Activated T-cell treated with anti-CD3 and anti-CD28 coated beads, Interleukin-2, amount 50 U/mL, for 4 hours (primary cell): ENCODE results near the gene CLEC16A. TPM values are rescaled to one million over a fixed set of nuclear protein-coding genes. Genes with fewer than 3 reads are reported as not detected.

Experiments used
- ATAC-seq, 2 donors: fragments of 200-7000 bp; cut with Tn5 transposase; one replicate each; pipeline ENCODE4 v1.10.0; 2021
- DNase-seq: peaks from one replicate; pipeline ENCODE4 v3.0.0-alpha.2; 2020
- H3K27me3 Mint-ChIP-seq: one replicate; pipeline ENCODE4 v1.8.0; 2021; ENCODE audit warnings: low read depth, mixed read lengths
- H3K36me3 Mint-ChIP-seq: one replicate; pipeline ENCODE4 v1.8.0; 2022; ENCODE audit warnings: mixed read lengths; ENCODE audit not compliant: insufficient read depth
- H3K4me1 Mint-ChIP-seq: one replicate; pipeline ENCODE4 v1.8.0; 2021; ENCODE audit warnings: low read depth, mixed read lengths
- H3K4me3 Mint-ChIP-seq: one replicate; pipeline ENCODE4 v1.8.0; 2021; ENCODE audit warnings: mild to moderate bottlenecking, moderate library complexity, mixed read lengths
- H3K9me3 Mint-ChIP-seq: one replicate; pipeline ENCODE4 v1.8.0; 2021; ENCODE audit warnings: mixed read lengths
- total RNA-seq, 3 donors: library from RNA; stranded (reverse); gene quantifications; one replicate each; pipeline ENCODE4 v1.2.1, GENCODE V29; 2021

Gene CLEC16A
- total RNA-seq, 3 donors from 2014 or later = 25.2 to 26.4 (median 26.3) TPM

- no peak for ATAC-seq
- Mint-ChIP-seq H3K4me1 (peaks cover 4% of the 10 kb centered on the region), H3K27me3 (no peaks in the 10 kb centered on the region), H3K9me3 (no peaks in the 10 kb centered on the region), H3K36me3 (no peaks in the 10 kb centered on the region), H3K4me3 (no peak overlapping the region)
- DNase-seq = no peak
These were observed 244.7 kb downstream of the CLEC16A start for GRCh38 chr16:11188801-11189740.

GRCh38 chr16:11190588-11191560 lies 246.5 kb downstream of the CLEC16A start:
- Mint-ChIP-seq H3K9me3 (no peaks in the 10 kb centered on the region), H3K36me3 (no peaks in the 10 kb centered on the region), H3K4me3 (no peak overlapping the region), H3K4me1 (peaks cover 7% of the 10 kb centered on the region), H3K27me3 (no peaks in the 10 kb centered on the region)
- no peak for DNase-seq
- ATAC-seq = peak; percentile 79 to 87

GRCh38 chr16:11191665-11192064 lies 247.3 kb downstream of the CLEC16A start:
- Mint-ChIP-seq H3K4me3 (no peak overlapping the region), H3K27me3 (no peaks in the 10 kb centered on the region), H3K4me1 (peaks cover 7% of the 10 kb centered on the region), H3K36me3 (no peaks in the 10 kb centered on the region), H3K9me3 (no peaks in the 10 kb centered on the region)
- no peak for ATAC-seq
- no peak for DNase-seq

GRCh38 chr16:11193494-11193893 lies 249.1 kb downstream of the CLEC16A start:
- H3K4me3 Mint-ChIP-seq = no peak overlapping the region
- ATAC-seq (no peak), DNase-seq (no peak)
- peaks cover 10% of the 10 kb centered on the region for H3K4me1 Mint-ChIP-seq
- H3K27me3 Mint-ChIP-seq = no peaks in the 10 kb centered on the region
- H3K36me3 Mint-ChIP-seq = no peaks in the 10 kb centered on the region
- no peaks in the 10 kb centered on the region for H3K9me3 Mint-ChIP-seq

GRCh38 chr16:11194913-11195312 lies 250.5 kb downstream of the CLEC16A start:
- H3K4me1 Mint-ChIP-seq = peaks cover 13% of the 10 kb centered on the region
- no peaks in the 10 kb centered on the region for H3K36me3 Mint-ChIP-seq
- no peaks in the 10 kb centered on the region for H3K27me3 Mint-ChIP-seq
- no peaks in the 10 kb centered on the region for H3K9me3 Mint-ChIP-seq
- H3K4me3 Mint-ChIP-seq = no peak overlapping the region
- no peak for DNase-seq
- ATAC-seq = no peak

GRCh38 chr16:11196286-11196828 lies 252.0 kb downstream of the CLEC16A start:
- Mint-ChIP-seq H3K36me3 (no peaks in the 10 kb centered on the region), H3K27me3 (no peaks in the 10 kb centered on the region), H3K9me3 (no peaks in the 10 kb centered on the region), H3K4me3 (no peak overlapping the region), H3K4me1 (peaks cover 10% of the 10 kb centered on the region)
- ATAC-seq = no peak
- DNase-seq = no peak

- DNase-seq (no peak), ATAC-seq (no peak)
- no peaks in the 10 kb centered on the region for H3K27me3 Mint-ChIP-seq
- no peaks in the 10 kb centered on the region for H3K36me3 Mint-ChIP-seq
- no peaks in the 10 kb centered on the region for H3K9me3 Mint-ChIP-seq
- no peak overlapping the region for H3K4me3 Mint-ChIP-seq
- H3K4me1 Mint-ChIP-seq = peaks cover 12% of the 10 kb centered on the region
These were observed 254.0 kb downstream of the CLEC16A start for GRCh38 chr16:11198375-11198774.

- H3K4me3 Mint-ChIP-seq = no peak overlapping the region
- H3K36me3 Mint-ChIP-seq = no peaks in the 10 kb centered on the region
- no peaks in the 10 kb centered on the region for H3K9me3 Mint-ChIP-seq
- no peak for DNase-seq
- ATAC-seq = no peak
- H3K4me1 Mint-ChIP-seq = peaks cover 12% of the 10 kb centered on the region
- H3K27me3 Mint-ChIP-seq = no peaks in the 10 kb centered on the region
These were observed 254.5 kb downstream of the CLEC16A start for GRCh38 chr16:11198828-11199227.

GRCh38 chr16:11200592-11200991 lies 256.2 kb downstream of the CLEC16A start:
- H3K4me1 Mint-ChIP-seq = peaks cover 9% of the 10 kb centered on the region
- no peaks in the 10 kb centered on the region for H3K27me3 Mint-ChIP-seq
- DNase-seq = no peak
- no peak for ATAC-seq
- no peak overlapping the region for H3K4me3 Mint-ChIP-seq
- H3K9me3 Mint-ChIP-seq = no peaks in the 10 kb centered on the region
- no peaks in the 10 kb centered on the region for H3K36me3 Mint-ChIP-seq

GRCh38 chr16:11201498-11202259 lies 257.3 kb downstream of the CLEC16A start:
- no peaks in the 10 kb centered on the region for H3K9me3 Mint-ChIP-seq
- H3K4me1 Mint-ChIP-seq = peaks cover 14% of the 10 kb centered on the region
- no peaks in the 10 kb centered on the region for H3K27me3 Mint-ChIP-seq
- ATAC-seq = no peak
- no peak for DNase-seq
- H3K4me3 Mint-ChIP-seq = no peak overlapping the region
- H3K36me3 Mint-ChIP-seq = no peaks in the 10 kb centered on the region

- no peaks in the 10 kb centered on the region for H3K27me3 Mint-ChIP-seq
- no peaks in the 10 kb centered on the region for H3K9me3 Mint-ChIP-seq
- ATAC-seq (no peak), DNase-seq (no peak)
- no peaks in the 10 kb centered on the region for H3K36me3 Mint-ChIP-seq
- no peak overlapping the region for H3K4me3 Mint-ChIP-seq
- H3K4me1 Mint-ChIP-seq = peaks cover 21% of the 10 kb centered on the region
These were observed 258.1 kb downstream of the CLEC16A start for GRCh38 chr16:11202260-11203091.

- DNase-seq (no peak), ATAC-seq (no peak)
- H3K4me1 Mint-ChIP-seq = peaks cover 18% of the 10 kb centered on the region
- H3K9me3 Mint-ChIP-seq = no peaks in the 10 kb centered on the region
- H3K27me3 Mint-ChIP-seq = no peaks in the 10 kb centered on the region
- no peak overlapping the region for H3K4me3 Mint-ChIP-seq
- H3K36me3 Mint-ChIP-seq = no peaks in the 10 kb centered on the region
These were observed 258.8 kb downstream of the CLEC16A start for GRCh38 chr16:11203111-11203623.

GRCh38 chr16:11204513-11205047 lies 260.2 kb downstream of the CLEC16A start:
- no peak for ATAC-seq

More at GRCh38 chr16:11204513-11205047, 260.2 kb downstream of the CLEC16A start:
- H3K4me1 Mint-ChIP-seq = peaks cover 15% of the 10 kb centered on the region
- no peak overlapping the region for H3K4me3 Mint-ChIP-seq
- no peaks in the 10 kb centered on the region for H3K27me3 Mint-ChIP-seq
- no peaks in the 10 kb centered on the region for H3K9me3 Mint-ChIP-seq
- no peak for DNase-seq
- H3K36me3 Mint-ChIP-seq = no peaks in the 10 kb centered on the region
